GM06990 (cell line): ENCODE results near the gene CLIP4.

Source experiments
- DNase-seq: peaks from one replicate; pipeline ENCODE4 v3.0.0-alpha.2; 2011; ENCODE audit not compliant: insufficient read length; ENCODE audit errors: extremely low read depth
- H3K27me3 ChIP-seq: replicated peaks from 2 replicates; pipeline ENCODE4 v1.6.0; 2011; ENCODE audit warnings: low read length; ENCODE audit not compliant: control insufficient read depth, insufficient read depth
- H3K36me3 ChIP-seq: 2 replicates; pipeline ENCODE4 v1.5.1; 2011; ENCODE audit warnings: low read length; ENCODE audit not compliant: control insufficient read depth, insufficient read depth
- H3K4me3 ChIP-seq: replicated peaks from 2 replicates; pipeline ENCODE4 v1.5.1; 2011; ENCODE audit warnings: low read depth, mild to moderate bottlenecking, control low read depth, low read length
- TF ChIP-seq, protein P1 (sequence below): IDR thresholded peaks from 2 replicates; pipeline ENCODE4 v1.5.1; 2011; ENCODE audit warnings: low read length, control low read depth, mild to moderate bottlenecking, inconsistent platforms; ENCODE audit not compliant: insufficient read depth, poor library complexity, severe bottlenecking

The CLIP4 gene

DNA sequence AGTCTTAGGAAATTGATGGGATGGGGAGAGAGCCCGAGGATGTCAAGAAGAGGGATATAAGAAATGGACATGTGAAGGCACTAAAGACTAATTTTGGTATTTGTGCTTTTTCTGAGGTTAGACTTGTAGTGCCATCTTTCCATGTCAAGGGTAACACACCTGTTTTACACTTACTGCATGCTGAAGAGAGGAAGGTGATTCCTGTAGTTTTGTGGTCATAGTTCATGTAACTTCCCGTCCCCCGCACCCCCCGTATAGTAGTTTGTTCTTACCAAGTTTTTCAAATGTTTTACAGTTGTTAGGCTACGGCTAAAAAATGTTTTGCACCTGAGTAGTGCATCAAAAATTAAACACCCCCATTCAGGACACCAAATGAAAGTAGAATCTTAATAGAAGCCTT, 73.8 kb downstream of the CLIP4 start:
- TF ChIP-seq, protein P1, sequence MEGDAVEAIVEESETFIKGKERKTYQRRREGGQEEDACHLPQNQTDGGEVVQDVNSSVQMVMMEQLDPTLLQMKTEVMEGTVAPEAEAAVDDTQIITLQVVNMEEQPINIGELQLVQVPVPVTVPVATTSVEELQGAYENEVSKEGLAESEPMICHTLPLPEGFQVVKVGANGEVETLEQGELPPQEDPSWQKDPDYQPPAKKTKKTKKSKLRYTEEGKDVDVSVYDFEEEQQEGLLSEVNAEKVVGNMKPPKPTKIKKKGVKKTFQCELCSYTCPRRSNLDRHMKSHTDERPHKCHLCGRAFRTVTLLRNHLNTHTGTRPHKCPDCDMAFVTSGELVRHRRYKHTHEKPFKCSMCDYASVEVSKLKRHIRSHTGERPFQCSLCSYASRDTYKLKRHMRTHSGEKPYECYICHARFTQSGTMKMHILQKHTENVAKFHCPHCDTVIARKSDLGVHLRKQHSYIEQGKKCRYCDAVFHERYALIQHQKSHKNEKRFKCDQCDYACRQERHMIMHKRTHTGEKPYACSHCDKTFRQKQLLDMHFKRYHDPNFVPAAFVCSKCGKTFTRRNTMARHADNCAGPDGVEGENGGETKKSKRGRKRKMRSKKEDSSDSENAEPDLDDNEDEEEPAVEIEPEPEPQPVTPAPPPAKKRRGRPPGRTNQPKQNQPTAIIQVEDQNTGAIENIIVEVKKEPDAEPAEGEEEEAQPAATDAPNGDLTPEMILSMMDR = no peak
- Histone ChIP-seq H3K27me3 (no peaks in the 10 kb centered on the region), H3K36me3 (peaks cover 3% of the 10 kb centered on the region; the same call in 1 of the 2 replicates), H3K4me3 (no peak overlapping the region)
- no peak for DNase-seq

DNA sequence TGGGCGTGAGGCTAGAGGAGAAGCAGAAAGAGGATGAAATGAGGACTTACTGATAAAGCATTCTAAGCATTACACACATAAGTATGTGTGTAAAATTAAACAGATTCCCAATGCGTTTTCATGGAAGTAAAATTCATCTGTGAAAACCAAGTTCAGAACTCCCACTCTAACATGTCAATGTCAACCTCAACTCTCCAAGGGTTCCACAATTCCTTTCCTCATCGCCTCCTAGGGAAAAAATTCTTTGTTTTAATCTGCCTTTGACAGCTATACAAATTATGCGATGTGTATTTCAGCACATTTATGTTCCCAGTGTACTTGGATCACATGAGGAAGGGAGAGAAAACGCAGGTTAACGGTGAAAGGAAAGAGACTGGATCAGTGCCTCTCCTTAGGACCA, 76.6 kb downstream of the CLIP4 start:
- DNase-seq = no peak
- TF ChIP-seq, protein P1 = no peak
- H3K27me3 ChIP-seq = no peaks in the 10 kb centered on the region
- peaks cover 3% of the 10 kb centered on the region; the same call in 1 of the 2 replicates for H3K36me3 ChIP-seq
- H3K4me3 ChIP-seq = no peak overlapping the region

DNA sequence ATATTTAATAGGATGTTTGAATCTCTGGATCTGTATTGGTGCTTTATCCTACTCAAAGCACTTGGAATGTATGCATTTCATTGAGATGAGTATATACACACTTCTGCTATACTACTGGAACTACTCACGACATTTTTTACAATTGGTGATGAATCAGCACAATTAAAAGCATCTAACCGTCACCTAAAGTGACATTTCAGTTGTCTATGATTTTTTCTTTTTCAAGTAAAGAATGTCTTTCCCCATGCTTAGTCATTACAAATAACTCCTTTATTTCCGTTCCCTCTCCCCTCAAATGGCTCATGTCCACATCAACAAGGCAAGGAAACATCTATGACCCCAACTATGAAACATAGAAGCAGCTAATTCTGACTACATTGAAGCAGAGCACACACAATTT, 77.3 kb downstream of the CLIP4 start:
- no peak for DNase-seq
- TF ChIP-seq, protein P1 = no peak
- no peak overlapping the region for H3K4me3 ChIP-seq

DNA sequence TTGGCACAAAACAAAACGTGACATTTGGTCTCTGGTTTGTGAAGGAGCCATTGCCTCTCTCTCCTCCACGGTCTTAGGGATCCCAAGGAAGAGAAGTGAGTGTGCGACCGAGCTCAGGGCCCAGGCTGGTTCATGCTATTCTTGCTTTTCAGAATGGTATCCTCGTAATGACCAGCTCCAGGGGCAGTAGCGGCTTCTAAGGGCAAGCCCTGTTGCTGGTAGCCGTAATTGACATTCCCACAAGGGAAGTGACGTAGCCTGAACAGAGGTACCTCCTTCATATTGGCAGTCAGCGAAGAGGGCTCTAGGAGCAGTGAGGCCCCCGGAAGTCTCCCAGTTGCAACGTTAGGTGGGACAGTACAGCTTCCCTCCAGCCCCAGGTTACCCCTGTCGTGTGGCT, 77.9 kb downstream of the CLIP4 start:
- Histone ChIP-seq H3K4me3 (no peak overlapping the region), H3K36me3 (no peaks in the 10 kb centered on the region), H3K27me3 (no peaks in the 10 kb centered on the region)
- TF ChIP-seq, protein P1 = no peak
- no peak for DNase-seq

More for the DNA sequence above, 77.3 kb downstream of the CLIP4 start:
- no peaks in the 10 kb centered on the region for H3K36me3 ChIP-seq
- H3K27me3 ChIP-seq = no peaks in the 10 kb centered on the region

DNA sequence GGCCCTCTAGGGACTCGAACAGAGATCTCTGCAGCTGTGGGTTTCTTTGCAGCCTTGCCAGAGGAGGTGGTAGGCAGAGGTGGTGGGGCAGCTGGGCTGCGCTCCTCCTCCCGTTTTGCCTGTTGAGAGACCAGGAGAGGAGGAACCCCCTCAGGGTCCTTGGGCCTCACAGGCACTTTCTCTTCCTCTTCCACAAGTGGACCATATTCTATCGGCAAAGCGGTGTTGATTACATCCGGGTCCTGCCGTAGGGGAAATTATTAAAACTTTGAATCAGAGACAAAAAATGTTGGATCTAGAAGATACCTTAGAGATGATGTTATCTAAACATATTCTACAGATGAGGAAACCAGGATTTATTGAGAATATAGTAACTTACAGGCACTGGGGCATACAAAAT, 78.5 kb downstream of the CLIP4 start:
- DNase-seq = no peak
- TF ChIP-seq, protein P1 = no peak
- Histone ChIP-seq H3K36me3 (no peaks in the 10 kb centered on the region), H3K27me3 (no peaks in the 10 kb centered on the region), H3K4me3 (no peak overlapping the region)

DNA sequence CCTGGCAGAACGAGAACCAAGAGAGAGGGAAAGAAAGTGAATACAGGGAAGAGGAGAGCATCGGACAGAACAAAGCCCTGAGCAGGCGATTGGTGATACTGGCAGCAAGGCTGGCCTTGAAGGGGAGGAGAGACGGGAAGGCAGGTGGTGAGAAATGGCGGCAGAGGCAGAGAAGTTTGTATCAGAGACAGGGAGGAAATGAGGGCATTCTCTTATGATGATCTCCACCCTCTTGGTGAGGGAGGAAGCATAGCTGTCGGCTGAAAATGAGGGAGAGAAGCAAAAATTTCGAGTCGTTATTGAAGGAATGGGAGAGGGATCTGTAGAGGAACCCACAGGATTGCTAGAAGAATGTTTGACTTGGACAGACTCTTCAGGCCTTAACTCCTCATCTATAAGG, 80.6 kb downstream of the CLIP4 start:
- no peak overlapping the region for H3K4me3 ChIP-seq
- TF ChIP-seq, protein P1 = no peak
- DNase-seq = no peak
- H3K36me3 ChIP-seq = no peaks in the 10 kb centered on the region
- no peaks in the 10 kb centered on the region for H3K27me3 ChIP-seq
